ENCODE results near the gene OTOF.

The OTOF gene

GRCh38 chr2:26465981-26466471 lies 11.9 kb downstream of the OTOF start:
- DNase-seq (ENCODE audit: extremely low spot score), result no peak
- ChIA-PET CTCF (no interaction called here), POLR2A (no interaction called here)
- TF ChIP-seq SP1 (IDR thresholded peaks at IDR 0.05), result no peak
- no peak for TF ChIP-seq ELF4 (IDR thresholded peaks at IDR 0.05)
- no peak for TF ChIP-seq HDGF (IDR thresholded peaks at IDR 0.05; ENCODE audit: borderline replicate concordance)
- TF ChIP-seq TARDBP (IDR thresholded peaks at IDR 0.05), result no peak
- TF ChIP-seq ARNT (IDR thresholded peaks at IDR 0.05), result no peak
- no peak for TF ChIP-seq BHLHE40 (IDR thresholded peaks at IDR 0.05; ENCODE audit: borderline replicate concordance)
- no peak for TF ChIP-seq PKNOX1 (IDR thresholded peaks at IDR 0.05)

- TF ChIP-seq TARDBP (IDR thresholded peaks at IDR 0.05) (no peak), SUZ12 (IDR thresholded peaks at IDR 0.05) (no peak), BHLHE40 (IDR thresholded peaks at IDR 0.05; ENCODE audit: borderline replicate concordance) (no peak), FOXM1 (IDR thresholded peaks at IDR 0.05; ENCODE audit: borderline replicate concordance) (no peak), L3MBTL2 (conservative IDR thresholded peaks at IDR 0.05) (no peak), NFRKB (IDR thresholded peaks at IDR 0.05) (no peak), ELF4 (IDR thresholded peaks at IDR 0.05) (no peak), PKNOX1 (IDR thresholded peaks at IDR 0.05) (no peak), ARNT (IDR thresholded peaks at IDR 0.05) (no peak), CTBP1 (IDR thresholded peaks at IDR 0.05; ENCODE audit: borderline replicate concordance) (no peak), LEF1 (IDR thresholded peaks at IDR 0.05; ENCODE audit: borderline replicate concordance) (no peak), FOXK2 (IDR thresholded peaks at IDR 0.05) (no peak), HDGF (IDR thresholded peaks at IDR 0.05; ENCODE audit: borderline replicate concordance) (no peak), SP1 (IDR thresholded peaks at IDR 0.05) (no peak), ZNF384 (IDR thresholded peaks at IDR 0.05) (no peak), FOXA1 (IDR thresholded peaks at IDR 0.05) (no peak)
- no peak for DNase-seq (ENCODE audit: extremely low spot score)
- CTCF ChIA-PET, result no interaction called here
- POLR2A ChIA-PET, result no interaction called here
These were observed 12.5 kb downstream of the OTOF start for GRCh38 chr2:26465266-26465925.

- no peak for DNase-seq (ENCODE audit: extremely low spot score)
- no peak for TF ChIP-seq SUZ12 (IDR thresholded peaks at IDR 0.05)
- no peak for TF ChIP-seq BHLHE40 (IDR thresholded peaks at IDR 0.05; ENCODE audit: borderline replicate concordance)
- no peak for TF ChIP-seq FOXA1 (IDR thresholded peaks at IDR 0.05)
- no peak for TF ChIP-seq NFRKB (IDR thresholded peaks at IDR 0.05)
- TF ChIP-seq ELF4 (IDR thresholded peaks at IDR 0.05), result no peak
- TF ChIP-seq HDGF (IDR thresholded peaks at IDR 0.05; ENCODE audit: borderline replicate concordance), result no peak
- TF ChIP-seq ARNT (IDR thresholded peaks at IDR 0.05), result no peak
- no peak for TF ChIP-seq ZNF384 (IDR thresholded peaks at IDR 0.05)
- no peak for TF ChIP-seq SP1 (IDR thresholded peaks at IDR 0.05)
- CTCF ChIA-PET, result no interaction called here
- POLR2A ChIA-PET, result no interaction called here
These were observed 13.3 kb downstream of the OTOF start for GRCh38 chr2:26464390-26465265.

GRCh38 chr2:26463244-26464192 lies 14.4 kb downstream of the OTOF start:
- no peak for DNase-seq (ENCODE audit: extremely low spot score)
- ChIA-PET POLR2A (no interaction called here), CTCF (no interaction called here)
- no peak for TF ChIP-seq TARDBP (IDR thresholded peaks at IDR 0.05)
- no peak for TF ChIP-seq FOXK2 (IDR thresholded peaks at IDR 0.05)
- TF ChIP-seq BHLHE40 (IDR thresholded peaks at IDR 0.05; ENCODE audit: borderline replicate concordance), result no peak
- TF ChIP-seq CTBP1 (IDR thresholded peaks at IDR 0.05; ENCODE audit: borderline replicate concordance), result no peak
- no peak for TF ChIP-seq ZNF384 (IDR thresholded peaks at IDR 0.05)
- no peak for TF ChIP-seq LEF1 (IDR thresholded peaks at IDR 0.05; ENCODE audit: borderline replicate concordance)
- no peak for TF ChIP-seq PKNOX1 (IDR thresholded peaks at IDR 0.05)
- no peak for TF ChIP-seq ELF4 (IDR thresholded peaks at IDR 0.05)
- TF ChIP-seq ARNT (IDR thresholded peaks at IDR 0.05), result no peak
- no peak for TF ChIP-seq HDGF (IDR thresholded peaks at IDR 0.05; ENCODE audit: borderline replicate concordance)
- TF ChIP-seq L3MBTL2 (conservative IDR thresholded peaks at IDR 0.05), result no peak

- ChIA-PET CTCF (no interaction called here), POLR2A (no interaction called here)
- TF ChIP-seq LEF1 (IDR thresholded peaks at IDR 0.05; ENCODE audit: borderline replicate concordance) (no peak), SP1 (IDR thresholded peaks at IDR 0.05) (no peak), ZNF384 (IDR thresholded peaks at IDR 0.05) (no peak), FOXA1 (IDR thresholded peaks at IDR 0.05) (no peak), L3MBTL2 (conservative IDR thresholded peaks at IDR 0.05) (no peak), TARDBP (IDR thresholded peaks at IDR 0.05) (no peak), FOXK2 (IDR thresholded peaks at IDR 0.05) (no peak), ELF4 (IDR thresholded peaks at IDR 0.05) (no peak), ARNT (IDR thresholded peaks at IDR 0.05) (no peak), CTBP1 (IDR thresholded peaks at IDR 0.05; ENCODE audit: borderline replicate concordance) (no peak), PKNOX1 (IDR thresholded peaks at IDR 0.05) (no peak)
- DNase-seq (ENCODE audit: extremely low spot score), result peak; percentile 71
These were observed 15.2 kb downstream of the OTOF start for GRCh38 chr2:26462511-26463243.
